ENCODE results near the gene MAP4K4.

GRCh38 chr2:101690547-101691152, 6.9 kb upstream of the MAP4K4 start:
- no peak for TF ChIP-seq USF2 (IDR thresholded peaks at IDR 0.05; ENCODE audit: low read depth, low read length)
- TF ChIP-seq USF2 (CRISPR knock-in tag; IDR thresholded peaks at IDR 0.05; ENCODE audit: borderline replicate concordance), result no peak
- no peak for TF ChIP-seq CTCF (CRISPR knock-in tag; IDR thresholded peaks at IDR 0.05)
- TF ChIP-seq SIX4 (CRISPR knock-in tag; IDR thresholded peaks at IDR 0.05), result no peak
